MCF 10A (cell line): Measurements from ENCODE around the gene LKAAEAR1. TPM values are rescaled to one million over a fixed set of nuclear protein-coding genes. Genes with fewer than 3 reads are reported as not detected.

Source experiments
- BruUV-seq: library from RNA; stranded (reverse); fragments of 400-500 nt; replicated peaks from 2 replicates; lab custom pipeline; 2021; lab: Mats Ljungman, UMichigan
- CTCF ChIA-PET: fragments of 300-600 bp; sonication (Branson Sonifier 250); formaldehyde crosslinking; extraction: SDS; loops from one replicate; lab custom pipeline; 2021; ENCODE audit warnings: antibody characterized with exemption, inconsistent platforms; lab: Yijun Ruan, JAX
- POLR2A ChIA-PET: fragments of 300-600, 350-650 bp; sonication (Branson Sonifier 250); formaldehyde crosslinking; extraction: SDS; loops from one replicate; lab custom pipeline; 2020; ENCODE audit warnings: antibody characterized with exemption, inconsistent platforms; lab: Yijun Ruan, JAX
- DNase-seq: peaks from one replicate; pipeline ENCODE4 v3.0.0-alpha.2; 2018; ENCODE audit not compliant: unreplicated experiment
- H3K27ac Mint-ChIP-seq: one replicate; pipeline ENCODE4 v1.8.0; 2022; ENCODE audit warnings: mild to moderate bottlenecking, low read depth, mixed read lengths; ENCODE audit not compliant: unreplicated experiment
- H3K27me3 Mint-ChIP-seq: one replicate; pipeline ENCODE4 v1.8.0; 2022; ENCODE audit warnings: mixed read lengths; ENCODE audit not compliant: insufficient read depth, unreplicated experiment
- H3K36me3 Mint-ChIP-seq: one replicate; pipeline ENCODE4 v1.8.0; 2022; ENCODE audit warnings: mild to moderate bottlenecking, moderate library complexity, mixed read lengths; ENCODE audit not compliant: insufficient read depth, unreplicated experiment
- H3K4me1 Mint-ChIP-seq: one replicate; pipeline ENCODE4 v1.8.0; 2022; ENCODE audit warnings: mixed read lengths; ENCODE audit not compliant: insufficient read depth, unreplicated experiment
- H3K4me3 Mint-ChIP-seq: one replicate; pipeline ENCODE4 v1.8.0; 2022; ENCODE audit warnings: mild to moderate bottlenecking, moderate library complexity, mixed read lengths; ENCODE audit not compliant: unreplicated experiment
- H3K9me3 Mint-ChIP-seq: one replicate; pipeline ENCODE4 v1.8.0; 2022; ENCODE audit warnings: mixed read lengths; ENCODE audit not compliant: unreplicated experiment
- CTCF ChIP-seq: fragments of 200-600 bp; IDR thresholded peaks from one replicate; pipeline ENCODE4 v1.8.0; 2022; ENCODE audit warnings: antibody characterized with exemption, mild to moderate bottlenecking; ENCODE audit not compliant: unreplicated experiment
- intact Hi-C: fragments of 100-400 bp; cut with micrococcal nuclease; formaldehyde crosslinking; loops from 2 replicates; pipeline ENCODE4 v1.14.1; 2022
- total RNA-seq: library from RNA; stranded (reverse); gene quantifications from 2 replicates; pipeline ENCODE4 v1.2.3, GENCODE V29; 2022

LKAAEAR1 gene
- total RNA-seq, 1 experiment from 2014 or later: not detected

- no TSS peak for BruUV-seq
- no peak overlapping the region for H3K27ac Mint-ChIP-seq
- no peak overlapping the region for H3K4me3 Mint-ChIP-seq
- peaks cover 6% of the 10 kb centered on the region for H3K36me3 Mint-ChIP-seq
- TF ChIP-seq CTCF: no peak
- intact Hi-C loops: no loop called here
- CTCF ChIA-PET: interaction anchor here (0.7 to 8.9 kb wide), 6 partner anchors 18 to 43 kb away, joined by 3 to 93 read pairs (median 5); no protein-coding TSS in a partner anchor
- H3K9me3 Mint-ChIP-seq: no peaks in the 10 kb centered on the region
- no peaks in the 10 kb centered on the region for H3K27me3 Mint-ChIP-seq
- DNase-seq: no peak
- POLR2A ChIA-PET: interaction anchor here (1.8 kb wide), 1 partner anchor 101 kb away, joined by 5 read pairs; the partner anchor contains the start of gene PRPF6
- peaks cover 13% of the 10 kb centered on the region for H3K4me1 Mint-ChIP-seq
These were observed 2.0 kb downstream of the LKAAEAR1 start for GRCh38 chr20:64082126-64082731.

GRCh38 chr20:64081624-64081964 is 2.6 kb downstream of the LKAAEAR1 start:
- peaks cover 6% of the 10 kb centered on the region for H3K36me3 Mint-ChIP-seq
- DNase-seq: no peak
- TF ChIP-seq CTCF: no peak
- H3K9me3 Mint-ChIP-seq: no peaks in the 10 kb centered on the region
- peaks cover 10% of the 10 kb centered on the region for H3K4me1 Mint-ChIP-seq
- intact Hi-C loops: no loop called here
- ChIA-PET POLR2A (no interaction called here), CTCF (interaction anchor here (0.6 to 8.9 kb wide), 7 partner anchors 12 to 43 kb away, joined by 3 to 93 read pairs (median 6); no protein-coding TSS in a partner anchor)
- H3K27ac Mint-ChIP-seq: no peak overlapping the region
- H3K27me3 Mint-ChIP-seq: no peaks in the 10 kb centered on the region
- H3K4me3 Mint-ChIP-seq: no peak overlapping the region
- no TSS peak for BruUV-seq

- no peak for DNase-seq
- ChIA-PET POLR2A (interaction anchor here (0.8 to 1.3 kb wide), 2 partner anchors 141 to 175 kb away, joined by 5 to 6 read pairs; no protein-coding TSS in a partner anchor), CTCF (interaction anchor here (0.5 to 8.9 kb wide), 7 partner anchors 11 to 554 kb away, joined by 4 to 93 read pairs (median 6); no protein-coding TSS in a partner anchor)
- Mint-ChIP-seq H3K27me3 (no peaks in the 10 kb centered on the region), H3K36me3 (peaks cover 6% of the 10 kb centered on the region), H3K9me3 (no peaks in the 10 kb centered on the region), H3K4me1 (peaks cover 8% of the 10 kb centered on the region), H3K4me3 (peak overlapping the region; percentile 60), H3K27ac (no peak overlapping the region)
- no peak for TF ChIP-seq CTCF
- BruUV-seq: no TSS peak
- intact Hi-C loops: no loop called here
These were observed 3.2 kb downstream of the LKAAEAR1 start for GRCh38 chr20:64080813-64081623.
